GM12878 (cell line): ENCODE data around the gene PCTP. TPM values are rescaled to one million over a fixed set of nuclear protein-coding genes. Genes with fewer than 3 reads are reported as not detected.

Experiments
- ATAC-seq: fragments of 200-7000 bp; cut with Tn5 transposase; 3 replicates; pipeline ENCODE4 v1.9.1; 2020; ENCODE audit warnings: mild to moderate bottlenecking, moderate library complexity
- BruUV-seq: library from RNA; stranded (reverse); fragments of 400-500 nt; replicated peaks from 2 replicates; lab custom pipeline; 2021; lab: Mats Ljungman, UMichigan
- CTCF ChIA-PET: fragments of 300-600 bp; sonication (Branson Sonifier 250); formaldehyde crosslinking; extraction: SDS; loops from one replicate; lab custom pipeline; 2021; ENCODE audit warnings: inconsistent platforms; lab: Yijun Ruan, JAX
- POLR2A ChIA-PET: fragments of 350-600 bp; formaldehyde crosslinking; extraction: SDS; loops from one replicate; lab custom pipeline; 2021; ENCODE audit warnings: inconsistent platforms; lab: Charles Lee
- RAD21 ChIA-PET: fragments of 300-600 bp; sonication (Branson Sonifier 250); formaldehyde crosslinking; loops from one replicate; lab custom pipeline; 2023; ENCODE audit warnings: antibody characterized with exemption; ENCODE audit not compliant: unreplicated experiment; lab: Charles Lee
- SMC1A ChIA-PET: fragments of 300-600 bp; sonication (Branson Sonifier 250); formaldehyde crosslinking; loops from one replicate; lab custom pipeline; 2023; ENCODE audit not compliant: unreplicated experiment, uncharacterized antibody; lab: Charles Lee
- DNase-seq: peaks from one replicate; pipeline ENCODE4 v3.0.0-alpha.2; 2011; ENCODE audit warnings: low read depth, low spot score
- FAIRE-seq: peaks from 3 replicates; lab custom pipeline; 2011; peaks lifted over from hg19 to GRCh38; lab: Jason Lieb, UNC
- H2AFZ ChIP-seq: 2 replicates; pipeline ENCODE4 v1.6.0; 2011; ENCODE audit warnings: low read depth, low read length, control low read depth; ENCODE audit not compliant: control insufficient read depth
- H3K27ac ChIP-seq: 2 replicates; pipeline ENCODE4 v1.5.1; 2011; ENCODE audit warnings: control low read depth; ENCODE audit not compliant: control insufficient read depth, insufficient read depth
- H3K27me3 ChIP-seq, 2 experiments: replicated peaks in 1 of 2; 2 replicates each; pipeline versions ENCODE4 v1.6.0 to v1.6.1; 2011; ENCODE audit warnings: low read length in 1 of 2; ENCODE audit not compliant: control insufficient read depth in 2 of 2, insufficient read depth in 2 of 2
- H3K36me3 ChIP-seq, 2 experiments: 2 replicates each; pipeline ENCODE4 v1.5.1; 2011; ENCODE audit warnings: low read length in 1 of 2; ENCODE audit not compliant: control insufficient read depth in 2 of 2, insufficient read depth in 2 of 2
- H3K4me1 ChIP-seq: 2 replicates; pipeline ENCODE4 v1.6.1; 2011; ENCODE audit warnings: mild to moderate bottlenecking, low read length, moderate library complexity, mixed read lengths; ENCODE audit not compliant: control insufficient read depth, insufficient read depth
- H3K4me2 ChIP-seq: 2 replicates; pipeline ENCODE4 v1.6.0; 2011; ENCODE audit warnings: control low read depth; ENCODE audit not compliant: control insufficient read depth, insufficient read depth
- H3K4me3 ChIP-seq: fragments of 200-600 bp; sonication (generic); 2 replicates; pipeline ENCODE4 v1.5.1; 2016
- H3K79me2 ChIP-seq: 2 replicates; pipeline ENCODE4 v1.6.0; 2011; ENCODE audit warnings: low read length; ENCODE audit not compliant: control insufficient read depth, insufficient read depth
- H3K9ac ChIP-seq: 2 replicates; pipeline ENCODE4 v1.8.0; 2011; ENCODE audit warnings: low read length, control low read depth, mixed read lengths; ENCODE audit not compliant: control insufficient read depth, insufficient read depth
- H3K9me3 ChIP-seq: replicated peaks from 3 replicates; pipeline ENCODE4 v1.5.1; 2011; ENCODE audit warnings: mild to moderate bottlenecking, low read length; ENCODE audit not compliant: control insufficient read depth, insufficient read depth
- H4K20me1 ChIP-seq: 2 replicates; pipeline ENCODE4 v1.6.0; 2011; ENCODE audit not compliant: control insufficient read depth, insufficient read depth
- DPF2 ChIP-seq: fragments of 450-650 bp; IDR thresholded peaks from 2 replicates; pipeline ENCODE4 v1.6.1; 2017; ENCODE audit warnings: mild to moderate bottlenecking
- EED ChIP-seq: sonication (generic); IDR thresholded peaks from 2 replicates; pipeline ENCODE4 v1.6.1; 2016; ENCODE audit warnings: antibody characterized with exemption, low read depth
- ELK1 ChIP-seq: IDR thresholded peaks from 2 replicates; pipeline ENCODE4 v1.6.1; 2012; ENCODE audit warnings: low read depth, low read length, improper control_type of control experiment
- EZH2 ChIP-seq: IDR thresholded peaks from 2 replicates; pipeline ENCODE4 v1.6.1; 2012; ENCODE audit warnings: low read depth, mild to moderate bottlenecking, control low read depth, inconsistent platforms, low read length, borderline replicate concordance; ENCODE audit not compliant: control insufficient read depth
- JUNB ChIP-seq: IDR thresholded peaks from 2 replicates; pipeline ENCODE4 v1.6.1; 2016; ENCODE audit warnings: antibody characterized with exemption, mild to moderate bottlenecking
- PAX5 ChIP-seq: IDR thresholded peaks from 2 replicates; pipeline ENCODE4 v1.6.1; 2011; ENCODE audit warnings: low read depth, low read length, borderline replicate concordance
- PBX3 ChIP-seq: IDR thresholded peaks from 2 replicates; pipeline ENCODE4 v1.6.1; 2011; ENCODE audit warnings: mild to moderate bottlenecking, low read depth, low read length, moderate library complexity; ENCODE audit not compliant: insufficient replicate concordance
- STAT1 ChIP-seq: fragments of 450-650 bp; conservative IDR thresholded peaks from 2 replicates; pipeline ENCODE4 v1.6.1; 2014; ENCODE audit warnings: antibody characterized with exemption, mild to moderate bottlenecking
- TAF1 ChIP-seq: IDR thresholded peaks from 2 replicates; pipeline ENCODE4 v1.6.1; 2011; ENCODE audit warnings: mild to moderate bottlenecking, low read depth, low read length, borderline replicate concordance
- TBL1XR1 ChIP-seq: IDR thresholded peaks from 2 replicates; pipeline ENCODE4 v1.6.1; 2012; ENCODE audit warnings: low read depth, low read length, improper control_type of control experiment
- ZBED1 ChIP-seq: IDR thresholded peaks from 2 replicates; pipeline ENCODE4 v1.6.1; 2016; ENCODE audit warnings: borderline replicate concordance
- ZBTB33 ChIP-seq: fragments of 450-650 bp; IDR thresholded peaks from 2 replicates; pipeline ENCODE4 v1.6.1; 2017; ENCODE audit warnings: mild to moderate bottlenecking
- ZNF217 ChIP-seq: fragments of 450-650 bp; IDR thresholded peaks from 2 replicates; pipeline ENCODE4 v1.6.1; 2017; ENCODE audit warnings: antibody characterized with exemption, mild to moderate bottlenecking
- ZNF24 ChIP-seq: fragments of 450-650 bp; IDR thresholded peaks from 2 replicates; pipeline ENCODE4 v1.6.1; 2017; ENCODE audit warnings: antibody characterized with exemption, mild to moderate bottlenecking
- WGBS: methylation state at CpG from one replicate; pipeline ENCODE4 v1.1.6; 2016; ENCODE audit warnings: low lambda C conversion rate; ENCODE audit not compliant: insufficient replicate concordance, insufficient coverage; ENCODE audit errors: missing lambda C conversion rate; 5-methylcytosine and 5-hydroxymethylcytosine counted together
- in situ Hi-C: fragments of 300-500 bp; cut with MboI; formaldehyde crosslinking; loops from 9 replicates; pipeline ENCODE4 v1.14.3; 2018; ENCODE audit warnings: mixed read lengths
- intact Hi-C: fragments of 100-400 bp; cut with micrococcal nuclease; formaldehyde crosslinking; loops from one replicate; pipeline ENCODE4 v1.14.2; 2022; ENCODE audit not compliant: unreplicated experiment
- polyA plus RNA-seq, 11 experiments: library from polyadenylated mRNA; depleted of rRNA in 4 of 11; unstranded in 6 of 11; stranded (reverse) in 5 of 11; fragments of >200 nt; fragmentation: Nextera tagmentation in 4 of 11; fragmentation: Illumina TruSeq in 1 of 11; extraction: Ambion mirVana in 4 of 11; extraction: Trizol in 1 of 11; gene quantifications; 1 replicate in 1 of 11; 2 replicates in 10 of 11; pipeline versions ENCODE4 v1.2.1 to v1.2.3, GENCODE V29; 2011 to 2016; ENCODE audit warnings: inconsistent platforms in 2 of 11, missing spikeins in 2 of 11, low read depth in 1 of 11
- total RNA-seq, 4 experiments: library from RNA; depleted of rRNA in 3 of 4; stranded (reverse); fragments of >200 nt in 3 of 4; fragmentation: Illumina TruSeq in 1 of 4; extraction: Trizol in 1 of 4; gene quantifications; 2 replicates each; pipeline versions ENCODE4 v1.2.1 to v1.2.3, GENCODE V29; 2013 to 2021
- TF ChIP-seq, protein P1 (sequence below): IDR thresholded peaks from 2 replicates; pipeline ENCODE4 v1.6.1; 2011; ENCODE audit warnings: borderline replicate concordance, low read depth, mild to moderate bottlenecking, moderate library complexity, mixed read lengths, low read length; ENCODE audit not compliant: insufficient read depth; ENCODE audit errors: extremely low read length
- TF ChIP-seq, protein P2 (sequence below): fragments of 450-650 bp; IDR thresholded peaks from 2 replicates; pipeline ENCODE4 v1.6.1; 2016; ENCODE audit warnings: mild to moderate bottlenecking

Gene PCTP
- total and polyA plus RNA-seq, 10 of the 15 experiments (the other 5 are each of a cell fraction or from before 2014, with no cell fraction given), result 1.4 to 26.8 (median 3.7) TPM

GRCh38 chr17:55756689-55757088 lies 5.8 kb downstream of the PCTP start:
- DNase-seq (no peak), FAIRE-seq (no peak)
- H2AFZ ChIP-seq, result no peak overlapping the region
- H3K27ac ChIP-seq, result no peak overlapping the region
- CTCF ChIA-PET, result no interaction called here
- no peaks in the 10 kb centered on the region for H3K79me2 ChIP-seq
- H3K9me3 ChIP-seq, result no peaks in the 10 kb centered on the region; the same call in 2 of the 3 replicates
- intact Hi-C loops, result no loop called here
- no peak overlapping the region for H3K9ac ChIP-seq
- H3K4me2 ChIP-seq, result no peak overlapping the region
- H3K4me3 ChIP-seq, result no peak overlapping the region
- TF ChIP-seq EED (no peak), ZBED1 (no peak), ZNF217 (no peak), JUNB (no peak), PAX5 (no peak), EZH2 (no peak), TAF1 (no peak), ZBTB33 (no peak), ELK1 (no peak), DPF2 (no peak), STAT1 (no peak), TBL1XR1 (no peak), PBX3 (no peak), ZNF24 (no peak)
- TF ChIP-seq, protein P1, sequence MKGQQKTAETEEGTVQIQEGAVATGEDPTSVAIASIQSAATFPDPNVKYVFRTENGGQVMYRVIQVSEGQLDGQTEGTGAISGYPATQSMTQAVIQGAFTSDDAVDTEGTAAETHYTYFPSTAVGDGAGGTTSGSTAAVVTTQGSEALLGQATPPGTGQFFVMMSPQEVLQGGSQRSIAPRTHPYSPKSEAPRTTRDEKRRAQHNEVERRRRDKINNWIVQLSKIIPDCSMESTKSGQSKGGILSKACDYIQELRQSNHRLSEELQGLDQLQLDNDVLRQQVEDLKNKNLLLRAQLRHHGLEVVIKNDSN, result no peak
- TF ChIP-seq, protein P2, sequence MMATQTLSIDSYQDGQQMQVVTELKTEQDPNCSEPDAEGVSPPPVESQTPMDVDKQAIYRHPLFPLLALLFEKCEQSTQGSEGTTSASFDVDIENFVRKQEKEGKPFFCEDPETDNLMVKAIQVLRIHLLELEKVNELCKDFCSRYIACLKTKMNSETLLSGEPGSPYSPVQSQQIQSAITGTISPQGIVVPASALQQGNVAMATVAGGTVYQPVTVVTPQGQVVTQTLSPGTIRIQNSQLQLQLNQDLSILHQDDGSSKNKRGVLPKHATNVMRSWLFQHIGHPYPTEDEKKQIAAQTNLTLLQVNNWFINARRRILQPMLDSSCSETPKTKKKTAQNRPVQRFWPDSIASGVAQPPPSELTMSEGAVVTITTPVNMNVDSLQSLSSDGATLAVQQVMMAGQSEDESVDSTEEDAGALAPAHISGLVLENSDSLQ, result no peak
- TF ChIP-seq, all 136 proteins: peak for 0
- ChIA-PET POLR2A (no interaction called here), RAD21 (no interaction called here), SMC1A (no interaction called here)
- H3K36me3 ChIP-seq, result no peaks in the 10 kb centered on the region
- H3K4me1 ChIP-seq, result peaks cover 2% of the 10 kb centered on the region; the same call in 1 of the 2 replicates
- no peak for ATAC-seq
- no peaks in the 10 kb centered on the region for H3K27me3 ChIP-seq
- 85% methylated on average over 2 of the region's 2 CpGs for WGBS
- BruUV-seq, result no TSS peak
- no peaks in the 10 kb centered on the region for H4K20me1 ChIP-seq
- in situ Hi-C loops, result no loop called here
